Small intestine (tissue), 7 donors: ENCODE measurements around the gene RBMS3. TPM values are rescaled to one million over a fixed set of nuclear protein-coding genes. Genes with fewer than 3 reads are reported as not detected.

Experiments
- DNase-seq, 2 donors: peaks; one replicate each; pipeline versions ENCODE4 v3.0.0 to v3.0.0-alpha.2; 2013
- FAIRE-seq: peaks from 2 replicates; lab custom pipeline; 2012; peaks lifted over from hg19 to GRCh38; lab: Jason Lieb, UNC
- H3K27ac ChIP-seq, 3 donors: one replicate each; pipeline ENCODE4 v1.5.1; 2013; ENCODE audit warnings: low read length in 2 of 3, mild to moderate bottlenecking in 2 of 3, control low read depth in 1 of 3, inconsistent platforms in 1 of 3, low read depth in 1 of 3, moderate library complexity in 1 of 3
- H3K27me3 ChIP-seq, 3 donors: one replicate each; pipeline ENCODE4 v1.6.1; 2013; ENCODE audit warnings: low read length in 3 of 3, inconsistent platforms in 1 of 3; ENCODE audit not compliant: control insufficient read depth in 3 of 3, insufficient read depth in 3 of 3
- H3K36me3 ChIP-seq, 3 donors: one replicate each; pipeline ENCODE4 v1.6.1; 2013; ENCODE audit warnings: low read length in 3 of 3, inconsistent platforms in 1 of 3, low read depth in 1 of 3, mild to moderate bottlenecking in 1 of 3, moderate library complexity in 1 of 3; ENCODE audit not compliant: control insufficient read depth in 3 of 3, insufficient read depth in 2 of 3
- H3K4me1 ChIP-seq, 3 donors: one replicate each; pipeline ENCODE4 v1.6.1; 2013; ENCODE audit warnings: low read length in 2 of 3, inconsistent platforms in 1 of 3, low read depth in 1 of 3, mild to moderate bottlenecking in 1 of 3, moderate library complexity in 1 of 3; ENCODE audit not compliant: control insufficient read depth in 3 of 3, insufficient read depth in 2 of 3
- H3K4me3 ChIP-seq, 3 donors: one replicate each; pipeline ENCODE4 v1.5.1; 2013; ENCODE audit warnings: low read length in 3 of 3, control low read depth in 1 of 3, inconsistent platforms in 1 of 3, low read depth in 1 of 3, mild to moderate bottlenecking in 1 of 3, moderate library complexity in 1 of 3
- H3K9me3 ChIP-seq, 2 donors: one replicate each; pipeline ENCODE4 v1.6.1; 2013; ENCODE audit warnings: low read depth in 1 of 2, low read length in 1 of 2; ENCODE audit not compliant: control insufficient read depth in 2 of 2, insufficient read depth in 1 of 2
- WGBS, 3 donors: extraction: QIAGEN DNeasy Blood & Tissue Kit; methylation state at CpG; one replicate each; pipeline ENCODE4 v1.1.7; 2013; 5-methylcytosine and 5-hydroxymethylcytosine counted together
- polyA plus RNA-seq, 4 donors: library from polyadenylated mRNA; stranded (reverse) in 3 of 4; unstranded in 1 of 4; fragments of 200-250 nt in 3 of 4; fragments of 120-200 nt in 1 of 4; gene quantifications; one replicate each; pipeline versions ENCODE4 v1.2.1 to v1.2.3, GENCODE V29; 2013
- donor health status: healthy with polysubstance abuse.
- donor health status: control.
- donor health status: control.
- donor health status: Bipolar disorder and iron deficiency.
- donor health status: healthy.

RBMS3 gene
- polyA plus RNA-seq, 4 donors: 0.81 to 6.4 (median 4.8) TPM; not detected in 1

DNA sequence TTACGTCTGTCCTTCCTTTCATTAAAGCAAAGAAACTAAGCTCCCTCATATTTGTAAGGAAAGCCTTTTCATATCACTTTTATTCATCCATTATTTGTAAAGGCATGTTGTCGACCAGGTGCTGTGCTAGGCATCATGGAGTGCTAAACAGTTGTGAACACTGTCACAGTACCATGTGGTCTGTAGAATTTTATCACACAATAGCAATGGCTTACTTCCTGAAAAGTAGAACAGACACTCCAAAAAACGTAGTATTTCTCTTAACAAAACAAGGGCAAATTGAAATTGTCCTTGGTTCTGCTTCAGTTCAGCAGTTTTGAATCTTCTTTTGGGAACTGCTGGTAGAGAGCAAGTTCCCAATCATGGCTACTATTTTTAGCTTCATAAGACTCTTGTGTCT is 63.3 kb downstream of the RBMS3 start:
- H3K36me3 ChIP-seq: no peaks in the 10 kb centered on the region
- H3K27me3 ChIP-seq: no peaks in the 10 kb centered on the region
- no peaks in the 10 kb centered on the region for H3K9me3 ChIP-seq
- no peak overlapping the region for H3K27ac ChIP-seq
- H3K4me3 ChIP-seq: no peak overlapping the region
- 67 to 79% (median 73%) methylated on average over 3 of the region's 3 CpGs for WGBS, 3 donors
- H3K4me1 ChIP-seq: peaks cover 0 to 2% (median 0%) of the 10 kb centered on the region in 3 donors
- FAIRE-seq: no peak
- DNase-seq: no peak

GRCh38 chr3:29344935-29345334 is 64.1 kb downstream of the RBMS3 start:
- Histone ChIP-seq H3K27me3 (no peaks in the 10 kb centered on the region), H3K9me3 (no peaks in the 10 kb centered on the region), H3K27ac (no peak overlapping the region), H3K4me1 (peaks cover 0 to 2% (median 0%) of the 10 kb centered on the region in 3 donors), H3K4me3 (no peak overlapping the region), H3K36me3 (no peaks in the 10 kb centered on the region)
- FAIRE-seq (no peak), DNase-seq (no peak)
- 49 to 75% (median 62%) methylated on average over 1 of the region's 1 CpG for WGBS, 3 donors

DNA sequence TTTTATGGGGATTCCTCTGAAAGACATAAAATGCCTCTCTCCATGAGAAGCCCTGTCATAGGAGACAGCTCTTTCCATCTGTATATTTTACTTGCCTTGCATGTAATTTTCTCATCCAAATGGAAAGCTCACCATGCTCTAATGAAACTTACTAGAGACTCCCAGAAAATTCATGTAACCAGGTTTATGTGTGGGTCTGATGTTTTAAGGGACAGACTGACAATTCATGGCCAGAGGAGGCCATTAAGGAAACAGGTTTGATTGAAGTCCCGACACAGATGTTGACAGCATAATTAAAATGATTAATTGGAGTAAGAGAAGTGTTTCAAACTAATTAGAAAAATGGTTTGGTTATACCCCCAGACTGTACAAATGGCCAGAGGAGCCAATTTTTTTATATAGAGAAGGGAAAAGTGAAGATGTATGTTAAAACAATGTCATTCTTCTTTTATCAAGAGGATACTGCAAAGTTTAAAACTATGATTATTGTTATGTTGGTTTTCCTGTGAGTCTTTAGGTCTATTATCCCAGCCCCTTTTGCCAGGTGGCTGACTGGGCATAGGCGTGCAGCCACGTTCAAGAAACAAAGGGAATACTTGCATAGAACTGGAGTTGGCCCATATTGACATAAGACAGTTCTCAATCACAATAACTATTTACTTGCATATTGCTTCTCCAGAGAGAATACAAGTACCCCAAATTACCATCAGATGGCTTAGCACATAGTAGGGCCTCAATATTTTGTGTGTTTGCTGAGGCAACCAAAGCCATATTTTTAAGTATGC is 64.8 kb downstream of the RBMS3 start:
- Histone ChIP-seq H3K4me3 (no peak overlapping the region), H3K27ac (no peak overlapping the region), H3K4me1 (peaks cover 0 to 2% (median 0%) of the 10 kb centered on the region in 3 donors), H3K36me3 (no peaks in the 10 kb centered on the region), H3K27me3 (no peaks in the 10 kb centered on the region), H3K9me3 (no peaks in the 10 kb centered on the region)
- DNase-seq: no peak
- WGBS, 3 donors: 69 to 86% (median 78%) methylated on average over 3 of the region's 3 CpGs
- FAIRE-seq: no peak

- no peak for DNase-seq
- Histone ChIP-seq H3K4me1 (peaks cover 0 to 2% (median 0%) of the 10 kb centered on the region in 3 donors), H3K36me3 (no peaks in the 10 kb centered on the region), H3K9me3 (no peaks in the 10 kb centered on the region), H3K4me3 (no peak overlapping the region), H3K27ac (no peak overlapping the region), H3K27me3 (no peaks in the 10 kb centered on the region)
- no peak for FAIRE-seq
- 71 to 86% (median 73%) methylated on average over 1 of the region's 1 CpG for WGBS, 3 donors
Observed at GRCh38 chr3:29346828-29347227, 66.0 kb downstream of the RBMS3 start.

DNA sequence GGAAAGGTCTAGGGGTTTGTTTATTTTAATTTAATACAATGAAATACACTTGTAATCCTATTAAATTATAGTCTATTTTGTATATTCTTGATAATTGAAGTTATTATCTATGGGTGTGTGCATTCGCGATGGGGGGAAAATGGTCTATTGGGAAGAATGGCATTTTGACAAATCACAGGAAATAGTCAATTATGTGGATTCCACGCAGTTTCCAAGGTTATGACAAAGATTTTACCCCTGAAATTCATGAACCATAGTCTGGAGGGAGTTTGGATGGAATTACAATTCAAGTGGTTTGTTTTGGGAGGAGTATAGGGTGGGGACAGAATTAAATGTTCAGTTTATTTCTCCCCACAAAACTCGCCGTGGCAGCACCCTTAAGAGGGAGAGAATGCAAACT is 66.5 kb downstream of the RBMS3 start:
- FAIRE-seq (no peak), DNase-seq (no peak)
- H3K4me1 ChIP-seq: peaks cover 0 to 2% (median 0%) of the 10 kb centered on the region in 3 donors
- H3K9me3 ChIP-seq: no peaks in the 10 kb centered on the region
- H3K27ac ChIP-seq: no peak overlapping the region
- H3K4me3 ChIP-seq: no peak overlapping the region
- no peaks in the 10 kb centered on the region for H3K36me3 ChIP-seq
- no peaks in the 10 kb centered on the region for H3K27me3 ChIP-seq
- WGBS, 3 donors: 57 to 76% (median 67%) methylated on average over 5 of the region's 5 CpGs

GRCh38 chr3:29348316-29348715 is 67.4 kb downstream of the RBMS3 start:
- no peak for FAIRE-seq
- Histone ChIP-seq H3K27ac (no peak overlapping the region), H3K36me3 (no peaks in the 10 kb centered on the region), H3K9me3 (no peaks in the 10 kb centered on the region), H3K27me3 (no peaks in the 10 kb centered on the region), H3K4me3 (no peak overlapping the region), H3K4me1 (peaks cover 0 to 2% (median 0%) of the 10 kb centered on the region in 3 donors)
- no peak for DNase-seq
- 50 to 73% (median 68%) methylated on average over 4 of the region's 4 CpGs for WGBS, 3 donors

DNA sequence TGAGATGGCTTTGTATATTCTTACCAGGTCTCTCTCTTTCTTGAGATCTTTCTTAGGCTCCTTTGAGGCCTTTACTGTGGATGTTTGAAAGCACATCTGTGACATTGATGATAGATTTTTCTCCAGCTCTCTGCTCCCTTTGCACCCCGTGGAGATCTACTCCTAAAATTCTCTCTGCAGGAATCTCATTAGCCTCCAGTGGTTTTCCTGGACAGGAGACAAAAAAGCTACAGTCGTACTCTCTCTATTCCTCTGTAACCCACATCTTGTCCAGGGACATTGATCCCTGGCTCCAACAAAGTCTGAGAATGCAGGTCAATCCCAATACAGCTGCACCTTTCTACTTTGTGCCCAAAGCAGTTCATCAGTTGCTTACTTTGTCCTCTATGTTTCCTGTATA is 68.2 kb downstream of the RBMS3 start:
- no peak overlapping the region for H3K4me3 ChIP-seq
- no peak overlapping the region for H3K27ac ChIP-seq
- DNase-seq: no peak
- H3K4me1 ChIP-seq: peaks cover 0 to 2% (median 0%) of the 10 kb centered on the region in 3 donors
- H3K36me3 ChIP-seq: no peaks in the 10 kb centered on the region
- WGBS, 3 donors: 17 to 66% (median 56%) methylated on average over 2 of the region's 2 CpGs
- H3K27me3 ChIP-seq: no peaks in the 10 kb centered on the region
- FAIRE-seq: no peak
- H3K9me3 ChIP-seq: no peaks in the 10 kb centered on the region

GRCh38 chr3:29353807-29354206 is 72.9 kb downstream of the RBMS3 start:
- Histone ChIP-seq H3K4me3 (no peak overlapping the region), H3K9me3 (no peaks in the 10 kb centered on the region), H3K4me1 (no peaks in the 10 kb centered on the region), H3K27me3 (no peaks in the 10 kb centered on the region), H3K27ac (no peak overlapping the region), H3K36me3 (no peaks in the 10 kb centered on the region)
- 7 to 23% (median 19%) methylated on average over 1 of the region's 1 CpG for WGBS, 3 donors
- DNase-seq: no peak
- FAIRE-seq: no peak

DNA sequence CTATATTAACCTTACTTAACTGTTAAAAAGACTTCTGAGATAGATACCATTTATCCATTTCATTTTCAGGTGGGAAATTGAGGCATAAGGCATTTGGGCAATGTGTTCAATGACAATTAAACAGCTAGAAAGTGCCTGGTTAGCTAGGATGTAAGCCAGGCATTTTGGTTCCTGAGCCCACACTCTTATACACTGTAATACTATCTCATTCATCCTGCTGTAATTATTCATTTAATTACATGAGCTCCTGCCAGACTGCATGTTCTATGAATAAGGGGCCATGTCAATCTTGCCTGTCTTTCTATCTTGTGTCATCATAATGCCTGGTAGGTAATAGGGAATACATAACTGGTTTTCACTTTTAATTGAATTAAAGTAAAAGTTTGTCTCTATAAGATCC is 74.0 kb downstream of the RBMS3 start:
- H3K27ac ChIP-seq: no peak overlapping the region
- no peaks in the 10 kb centered on the region for H3K4me1 ChIP-seq
- no peak for FAIRE-seq
- H3K27me3 ChIP-seq: no peaks in the 10 kb centered on the region
- no peak for DNase-seq
- no peaks in the 10 kb centered on the region for H3K9me3 ChIP-seq
- H3K36me3 ChIP-seq: no peaks in the 10 kb centered on the region
- H3K4me3 ChIP-seq: no peak overlapping the region
